ENCODE data around the gene PXK. TPM values are rescaled to one million over a fixed set of nuclear protein-coding genes. Genes with fewer than 3 reads are reported as not detected.

PXK gene
- total and polyA plus RNA-seq, 2 donors from 2014 or later, result 21.6 to 24.8 TPM

- no peak overlapping the region for H3K9ac ChIP-seq (ENCODE audit: low read length in 3 of 3)
- DNase-seq (no peak), FAIRE-seq (no peak)
- H3K27me3 ChIP-seq (ENCODE audit: control insufficient read depth, insufficient read depth, low read length), result no peaks in the 10 kb centered on the region
- TF ChIP-seq CTCF (IDR thresholded peaks at IDR 0.05; ENCODE audit: borderline replicate concordance, extremely low read depth, insufficient read depth), result no peak
- H3K4me3 ChIP-seq (ENCODE audit: low read length in 3 of 3), result no peak overlapping the region
- H3K9me3 ChIP-seq (ENCODE audit: control insufficient read depth in 2 of 3, insufficient read depth in 1 of 3, low read length in 3 of 3), result no peaks in the 10 kb centered on the region
- peaks cover 0 to 5% (median 4%) of the 10 kb centered on the region in 3 donors for H3K4me1 ChIP-seq (ENCODE audit: control insufficient read depth in 2 of 3, insufficient read depth in 2 of 3, low read depth in 1 of 3, low read length in 3 of 3)
- intact Hi-C loops (cut with DNase I), result no loop called here
- no peak overlapping the region for H3K27ac ChIP-seq (ENCODE audit: low read depth in 2 of 2, low read length in 2 of 2)
- H3K36me3 ChIP-seq (ENCODE audit: control insufficient read depth in 2 of 3, insufficient read depth in 3 of 3, low read length in 3 of 3), result peaks cover 0 to 4% (median 0%) of the 10 kb centered on the region in 3 donors
These were observed 36.3 kb downstream of the PXK start for GRCh38 chr3:58369038-58369437.

GRCh38 chr3:58369876-58370275, 37.2 kb downstream of the PXK start:
- Histone ChIP-seq H3K27me3 (ENCODE audit: control insufficient read depth, insufficient read depth, low read length) (no peaks in the 10 kb centered on the region), H3K4me3 (ENCODE audit: low read length in 3 of 3) (no peak overlapping the region), H3K9ac (ENCODE audit: low read length in 3 of 3) (no peak overlapping the region), H3K36me3 (ENCODE audit: control insufficient read depth in 2 of 3, insufficient read depth in 3 of 3, low read length in 3 of 3) (peaks cover 0 to 4% (median 0%) of the 10 kb centered on the region in 3 donors), H3K4me1 (ENCODE audit: control insufficient read depth in 2 of 3, insufficient read depth in 2 of 3, low read depth in 1 of 3, low read length in 3 of 3) (peaks cover 0 to 5% (median 4%) of the 10 kb centered on the region in 3 donors), H3K9me3 (ENCODE audit: control insufficient read depth in 2 of 3, insufficient read depth in 1 of 3, low read length in 3 of 3) (no peaks in the 10 kb centered on the region), H3K27ac (ENCODE audit: low read depth in 2 of 2, low read length in 2 of 2) (no peak overlapping the region)
- no peak for DNase-seq
- intact Hi-C loops (cut with DNase I), result no loop called here
- no peak for FAIRE-seq
- no peak for TF ChIP-seq CTCF (IDR thresholded peaks at IDR 0.05; ENCODE audit: borderline replicate concordance, extremely low read depth, insufficient read depth)

- Histone ChIP-seq H3K4me1 (ENCODE audit: control insufficient read depth in 2 of 3, insufficient read depth in 2 of 3, low read depth in 1 of 3, low read length in 3 of 3) (peaks cover 0 to 5% (median 4%) of the 10 kb centered on the region in 3 donors), H3K9me3 (ENCODE audit: control insufficient read depth in 2 of 3, insufficient read depth in 1 of 3, low read length in 3 of 3) (no peaks in the 10 kb centered on the region), H3K36me3 (ENCODE audit: control insufficient read depth in 2 of 3, insufficient read depth in 3 of 3, low read length in 3 of 3) (peaks cover 0 to 4% (median 0%) of the 10 kb centered on the region in 3 donors), H3K9ac (ENCODE audit: low read length in 3 of 3) (no peak overlapping the region), H3K27ac (ENCODE audit: low read depth in 2 of 2, low read length in 2 of 2) (no peak overlapping the region), H3K4me3 (ENCODE audit: low read length in 3 of 3) (no peak overlapping the region), H3K27me3 (ENCODE audit: control insufficient read depth, insufficient read depth, low read length) (no peaks in the 10 kb centered on the region)
- intact Hi-C loops (cut with DNase I), result no loop called here
- FAIRE-seq (no peak), DNase-seq (no peak)
- TF ChIP-seq CTCF (IDR thresholded peaks at IDR 0.05; ENCODE audit: borderline replicate concordance, extremely low read depth, insufficient read depth), result no peak
These were observed 37.7 kb downstream of the PXK start for GRCh38 chr3:58370407-58370806.

GRCh38 chr3:58371754-58372153, 39.1 kb downstream of the PXK start:
- Histone ChIP-seq H3K36me3 (ENCODE audit: control insufficient read depth in 2 of 3, insufficient read depth in 3 of 3, low read length in 3 of 3) (peaks cover 0 to 4% (median 0%) of the 10 kb centered on the region in 3 donors), H3K27me3 (ENCODE audit: control insufficient read depth, insufficient read depth, low read length) (no peaks in the 10 kb centered on the region), H3K9me3 (ENCODE audit: control insufficient read depth in 2 of 3, insufficient read depth in 1 of 3, low read length in 3 of 3) (no peaks in the 10 kb centered on the region), H3K27ac (ENCODE audit: low read depth in 2 of 2, low read length in 2 of 2) (no peak overlapping the region), H3K9ac (ENCODE audit: low read length in 3 of 3) (no peak overlapping the region), H3K4me1 (ENCODE audit: control insufficient read depth in 2 of 3, insufficient read depth in 2 of 3, low read depth in 1 of 3, low read length in 3 of 3) (peaks cover 0 to 5% (median 2%) of the 10 kb centered on the region in 3 donors), H3K4me3 (ENCODE audit: low read length in 3 of 3) (no peak overlapping the region)
- no peak for FAIRE-seq
- intact Hi-C loops (cut with DNase I), result no loop called here
- DNase-seq, result peak in 1 of 5 donors; percentile 52
- TF ChIP-seq CTCF (IDR thresholded peaks at IDR 0.05; ENCODE audit: borderline replicate concordance, extremely low read depth, insufficient read depth), result no peak

Data from kidney (tissue), 14 donors.